ENCODE measurements around the gene KCNIP4. TPM values are rescaled to one million over a fixed set of nuclear protein-coding genes. Genes with fewer than 3 reads are reported as not detected.

Gene KCNIP4
- total RNA-seq, 4 donors from 2014 or later: not detected

- Histone ChIP-seq H3K4me3 (no peak overlapping the region), H3K9me3 (peaks cover 0 to 2% (median 0%) of the 10 kb centered on the region in 4 donors), H3K27ac (no peak overlapping the region), H3K36me3 (no peaks in the 10 kb centered on the region), H3K4me1 (no peaks in the 10 kb centered on the region), H3K27me3 (no peaks in the 10 kb centered on the region)
- no peak for TF ChIP-seq POLR2A (IDR thresholded peaks at IDR 0.05)
- no peak for TF ChIP-seq CTCF (IDR thresholded peaks at IDR 0.05)
- no peak for TF ChIP-seq EP300 (IDR thresholded peaks at IDR 0.05)
- 78 to 89% methylated on average over 3 of the region's 3 CpGs for WGBS, 2 donors
- no peak for DNase-seq (ENCODE audit: low spot score in 2 of 2)
These were observed 937.5 kb downstream of the KCNIP4 start for GRCh38 chr4:21011106-21011505.

- Histone ChIP-seq H3K4me3 (no peak overlapping the region), H3K4me1 (no peaks in the 10 kb centered on the region), H3K9me3 (no peaks in the 10 kb centered on the region), H3K36me3 (no peaks in the 10 kb centered on the region), H3K27me3 (no peaks in the 10 kb centered on the region), H3K27ac (no peak overlapping the region)
- TF ChIP-seq POLR2A (IDR thresholded peaks at IDR 0.05) (no peak), CTCF (IDR thresholded peaks at IDR 0.05) (no peak), EP300 (IDR thresholded peaks at IDR 0.05) (no peak)
- 45 to 52% methylated on average over 4 of the region's 4 CpGs for WGBS, 2 donors
- no peak for DNase-seq (ENCODE audit: low spot score in 2 of 2)
These were observed 938.6 kb downstream of the KCNIP4 start for GRCh38 chr4:21009956-21010355.

GRCh38 chr4:21005647-21006046 is 942.9 kb downstream of the KCNIP4 start:
- TF ChIP-seq EP300 (IDR thresholded peaks at IDR 0.05): no peak
- TF ChIP-seq CTCF (IDR thresholded peaks at IDR 0.05): no peak
- no peak for TF ChIP-seq POLR2A (IDR thresholded peaks at IDR 0.05)
- Histone ChIP-seq H3K36me3 (no peaks in the 10 kb centered on the region), H3K4me1 (no peaks in the 10 kb centered on the region), H3K9me3 (no peaks in the 10 kb centered on the region), H3K4me3 (no peak overlapping the region), H3K27me3 (no peaks in the 10 kb centered on the region), H3K27ac (no peak overlapping the region)
- WGBS, 2 donors: 91 to 93% methylated on average over 4 of the region's 4 CpGs
- DNase-seq (ENCODE audit: low spot score in 2 of 2): no peak

GRCh38 chr4:21002976-21003375 is 945.6 kb downstream of the KCNIP4 start:
- Histone ChIP-seq H3K9me3 (no peaks in the 10 kb centered on the region), H3K4me3 (no peak overlapping the region), H3K27ac (no peak overlapping the region), H3K4me1 (no peaks in the 10 kb centered on the region), H3K27me3 (no peaks in the 10 kb centered on the region), H3K36me3 (no peaks in the 10 kb centered on the region)
- no peak for DNase-seq (ENCODE audit: low spot score in 2 of 2)
- no peak for TF ChIP-seq EP300 (IDR thresholded peaks at IDR 0.05)
- no peak for TF ChIP-seq CTCF (IDR thresholded peaks at IDR 0.05)
- no peak for TF ChIP-seq POLR2A (IDR thresholded peaks at IDR 0.05)
- WGBS, 2 donors: 32 to 39% methylated on average over 4 of the region's 4 CpGs

- Histone ChIP-seq H3K27me3 (no peaks in the 10 kb centered on the region), H3K9me3 (no peaks in the 10 kb centered on the region), H3K4me3 (no peak overlapping the region), H3K4me1 (no peaks in the 10 kb centered on the region), H3K27ac (no peak overlapping the region), H3K36me3 (no peaks in the 10 kb centered on the region)
- 53 to 56% methylated on average over 5 of the region's 5 CpGs for WGBS, 2 donors
- TF ChIP-seq CTCF (IDR thresholded peaks at IDR 0.05): no peak
- TF ChIP-seq EP300 (IDR thresholded peaks at IDR 0.05): no peak
- no peak for TF ChIP-seq POLR2A (IDR thresholded peaks at IDR 0.05)
- no peak for DNase-seq (ENCODE audit: low spot score in 2 of 2)
These were observed 946.3 kb downstream of the KCNIP4 start for GRCh38 chr4:21002286-21002685.

Data from tibial nerve (tissue), 4 donors.